ENCODE data around the gene HOXA9. TPM values are rescaled to one million over a fixed set of nuclear protein-coding genes. Genes with fewer than 3 reads are reported as not detected.

Gene HOXA9
- total and polyA plus RNA-seq, 4 donors = 0.02 to 0.70 TPM; not detected in 2

DNA sequence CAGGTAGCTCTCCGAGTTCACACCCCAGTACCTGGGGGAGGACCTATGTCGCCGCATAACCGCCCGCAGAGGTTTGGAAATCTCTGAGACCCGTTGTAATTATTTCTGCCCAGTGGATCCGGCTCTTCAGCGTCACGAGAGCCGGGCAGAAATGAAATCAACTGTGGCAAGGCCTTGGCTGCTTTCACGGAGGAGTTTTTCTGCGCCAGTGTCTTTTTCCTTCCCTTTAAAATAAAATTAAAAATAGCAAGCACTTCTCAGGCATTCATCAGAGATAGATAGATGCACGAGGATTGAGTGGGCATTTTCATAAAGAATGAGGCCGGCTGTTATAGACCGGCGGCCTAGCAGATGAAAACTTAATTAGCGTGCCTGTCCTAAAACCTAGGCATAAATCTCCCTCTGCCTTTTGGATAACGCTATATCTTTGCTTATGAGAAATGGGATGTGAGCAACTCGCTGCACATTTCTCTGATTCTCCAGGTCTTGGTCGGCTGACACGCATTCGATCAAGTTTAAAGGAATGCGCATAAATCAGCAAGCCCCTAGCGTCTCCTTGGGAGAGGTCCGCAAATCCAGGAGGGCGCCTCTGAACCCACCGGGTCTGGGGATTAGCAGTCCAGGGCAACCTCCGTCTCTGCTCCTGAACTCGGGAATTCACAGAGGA, 28.1 kb upstream of the HOXA9 start:
- no peak overlapping the region for H3K27ac ChIP-seq (ENCODE audit: low read depth in 1 of 2, low read length in 2 of 2)
- H3K4me1 ChIP-seq (ENCODE audit: control insufficient read depth in 4 of 4, insufficient read depth in 4 of 4, low read length in 3 of 4) = peaks cover 12 to 20% (median 16%) of the 10 kb centered on the region in 4 donors
- 16% methylated on average over 29 of the region's 29 CpGs for WGBS
- H3K36me3 ChIP-seq (ENCODE audit: control insufficient read depth in 4 of 4, insufficient read depth in 3 of 4, low read depth in 1 of 4, low read length in 3 of 4) = no peaks in the 10 kb centered on the region
- H3K9ac ChIP-seq (ENCODE audit: low read depth in 1 of 2, low read length in 2 of 2) = no peak overlapping the region
- peaks cover 4 to 51% (median 30%) of the 10 kb centered on the region in 4 donors for H3K27me3 ChIP-seq (ENCODE audit: control insufficient read depth in 4 of 4, insufficient read depth in 4 of 4, low read length in 3 of 4)
- no peak overlapping the region for H3K4me3 ChIP-seq (ENCODE audit: low read depth in 1 of 3, low read length in 3 of 3)
- peaks cover 0 to 6% (median under 1%) of the 10 kb centered on the region in 4 donors for H3K9me3 ChIP-seq (ENCODE audit: control insufficient read depth in 4 of 4, low read length in 3 of 4)
- no peak for DNase-seq (ENCODE audit: low spot score)
- TF ChIP-seq, protein P1, sequence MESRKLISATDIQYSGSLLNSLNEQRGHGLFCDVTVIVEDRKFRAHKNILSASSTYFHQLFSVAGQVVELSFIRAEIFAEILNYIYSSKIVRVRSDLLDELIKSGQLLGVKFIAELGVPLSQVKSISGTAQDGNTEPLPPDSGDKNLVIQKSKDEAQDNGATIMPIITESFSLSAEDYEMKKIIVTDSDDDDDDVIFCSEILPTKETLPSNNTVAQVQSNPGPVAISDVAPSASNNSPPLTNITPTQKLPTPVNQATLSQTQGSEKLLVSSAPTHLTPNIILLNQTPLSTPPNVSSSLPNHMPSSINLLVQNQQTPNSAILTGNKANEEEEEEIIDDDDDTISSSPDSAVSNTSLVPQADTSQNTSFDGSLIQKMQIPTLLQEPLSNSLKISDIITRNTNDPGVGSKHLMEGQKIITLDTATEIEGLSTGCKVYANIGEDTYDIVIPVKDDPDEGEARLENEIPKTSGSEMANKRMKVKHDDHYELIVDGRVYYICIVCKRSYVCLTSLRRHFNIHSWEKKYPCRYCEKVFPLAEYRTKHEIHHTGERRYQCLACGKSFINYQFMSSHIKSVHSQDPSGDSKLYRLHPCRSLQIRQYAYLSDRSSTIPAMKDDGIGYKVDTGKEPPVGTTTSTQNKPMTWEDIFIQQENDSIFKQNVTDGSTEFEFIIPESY (IDR thresholded peaks at IDR 0.05) = no peak
- no peak for TF ChIP-seq GABPA (IDR thresholded peaks at IDR 0.05 in 1 of 2, conservative IDR thresholded peaks at IDR 0.05 in 1 of 2)
- TF ChIP-seq NR2F2 (IDR thresholded peaks at IDR 0.05) = no peak
- TF ChIP-seq RXRA (IDR thresholded peaks at IDR 0.05) = no peak
- no peak for TF ChIP-seq EGR1 (IDR thresholded peaks at IDR 0.05; ENCODE audit: low read depth in 2 of 2)
- no peak for TF ChIP-seq SP1 (IDR thresholded peaks at IDR 0.05)
- TF ChIP-seq, protein P2, sequence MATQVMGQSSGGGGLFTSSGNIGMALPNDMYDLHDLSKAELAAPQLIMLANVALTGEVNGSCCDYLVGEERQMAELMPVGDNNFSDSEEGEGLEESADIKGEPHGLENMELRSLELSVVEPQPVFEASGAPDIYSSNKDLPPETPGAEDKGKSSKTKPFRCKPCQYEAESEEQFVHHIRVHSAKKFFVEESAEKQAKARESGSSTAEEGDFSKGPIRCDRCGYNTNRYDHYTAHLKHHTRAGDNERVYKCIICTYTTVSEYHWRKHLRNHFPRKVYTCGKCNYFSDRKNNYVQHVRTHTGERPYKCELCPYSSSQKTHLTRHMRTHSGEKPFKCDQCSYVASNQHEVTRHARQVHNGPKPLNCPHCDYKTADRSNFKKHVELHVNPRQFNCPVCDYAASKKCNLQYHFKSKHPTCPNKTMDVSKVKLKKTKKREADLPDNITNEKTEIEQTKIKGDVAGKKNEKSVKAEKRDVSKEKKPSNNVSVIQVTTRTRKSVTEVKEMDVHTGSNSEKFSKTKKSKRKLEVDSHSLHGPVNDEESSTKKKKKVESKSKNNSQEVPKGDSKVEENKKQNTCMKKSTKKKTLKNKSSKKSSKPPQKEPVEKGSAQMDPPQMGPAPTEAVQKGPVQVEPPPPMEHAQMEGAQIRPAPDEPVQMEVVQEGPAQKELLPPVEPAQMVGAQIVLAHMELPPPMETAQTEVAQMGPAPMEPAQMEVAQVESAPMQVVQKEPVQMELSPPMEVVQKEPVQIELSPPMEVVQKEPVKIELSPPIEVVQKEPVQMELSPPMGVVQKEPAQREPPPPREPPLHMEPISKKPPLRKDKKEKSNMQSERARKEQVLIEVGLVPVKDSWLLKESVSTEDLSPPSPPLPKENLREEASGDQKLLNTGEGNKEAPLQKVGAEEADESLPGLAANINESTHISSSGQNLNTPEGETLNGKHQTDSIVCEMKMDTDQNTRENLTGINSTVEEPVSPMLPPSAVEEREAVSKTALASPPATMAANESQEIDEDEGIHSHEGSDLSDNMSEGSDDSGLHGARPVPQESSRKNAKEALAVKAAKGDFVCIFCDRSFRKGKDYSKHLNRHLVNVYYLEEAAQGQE (IDR thresholded peaks at IDR 0.05) = no peak
- TF ChIP-seq JUND (IDR thresholded peaks at IDR 0.05) = no peak
- TF ChIP-seq HNF4G (IDR thresholded peaks at IDR 0.05) = no peak
- TF ChIP-seq RAD21 (IDR thresholded peaks at IDR 0.05) = no peak
- no peak for TF ChIP-seq FOXA2 (IDR thresholded peaks at IDR 0.05)
- TF ChIP-seq HNF4A (conservative IDR thresholded peaks at IDR 0.05) = no peak
- TF ChIP-seq FOXA1 (IDR thresholded peaks at IDR 0.05) = no peak
- TF ChIP-seq, protein P3, sequence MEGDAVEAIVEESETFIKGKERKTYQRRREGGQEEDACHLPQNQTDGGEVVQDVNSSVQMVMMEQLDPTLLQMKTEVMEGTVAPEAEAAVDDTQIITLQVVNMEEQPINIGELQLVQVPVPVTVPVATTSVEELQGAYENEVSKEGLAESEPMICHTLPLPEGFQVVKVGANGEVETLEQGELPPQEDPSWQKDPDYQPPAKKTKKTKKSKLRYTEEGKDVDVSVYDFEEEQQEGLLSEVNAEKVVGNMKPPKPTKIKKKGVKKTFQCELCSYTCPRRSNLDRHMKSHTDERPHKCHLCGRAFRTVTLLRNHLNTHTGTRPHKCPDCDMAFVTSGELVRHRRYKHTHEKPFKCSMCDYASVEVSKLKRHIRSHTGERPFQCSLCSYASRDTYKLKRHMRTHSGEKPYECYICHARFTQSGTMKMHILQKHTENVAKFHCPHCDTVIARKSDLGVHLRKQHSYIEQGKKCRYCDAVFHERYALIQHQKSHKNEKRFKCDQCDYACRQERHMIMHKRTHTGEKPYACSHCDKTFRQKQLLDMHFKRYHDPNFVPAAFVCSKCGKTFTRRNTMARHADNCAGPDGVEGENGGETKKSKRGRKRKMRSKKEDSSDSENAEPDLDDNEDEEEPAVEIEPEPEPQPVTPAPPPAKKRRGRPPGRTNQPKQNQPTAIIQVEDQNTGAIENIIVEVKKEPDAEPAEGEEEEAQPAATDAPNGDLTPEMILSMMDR (IDR thresholded peaks at IDR 0.05; ENCODE audit: low read depth, low read length, missing input control) = no peak
- TF ChIP-seq YY1 (IDR thresholded peaks at IDR 0.05) = no peak
- no peak for TF ChIP-seq TAF1 (conservative IDR thresholded peaks at IDR 0.05)
